ENCODE measurements around the gene NHLRC4.

DNA sequence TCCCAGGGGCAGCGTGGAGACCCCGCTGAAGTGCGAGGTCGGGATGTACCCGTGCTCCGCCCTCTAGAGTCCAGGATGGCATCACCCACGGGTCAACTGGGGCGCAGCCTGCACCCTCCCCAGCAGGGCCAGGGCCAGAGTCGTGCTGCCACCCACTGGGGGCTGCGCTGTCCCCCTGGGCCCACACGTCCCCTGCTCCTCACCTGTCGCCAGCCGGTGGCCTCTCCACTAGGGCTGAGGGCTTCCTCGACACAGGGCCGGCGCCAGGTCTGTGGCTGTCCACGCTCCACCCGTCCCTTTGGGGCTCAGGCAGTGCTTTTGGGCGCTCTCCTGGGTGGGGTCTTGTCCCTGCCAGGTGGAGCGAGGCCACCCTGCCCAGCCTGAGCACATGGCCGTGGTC, 18.2 kb upstream of the NHLRC4 start:
- TF ChIP-seq ZSCAN16 (tag by site-specific recombination; IDR thresholded peaks at IDR 0.05) (no peak), ZNF513 (tag by site-specific recombination; IDR thresholded peaks at IDR 0.05) (no peak), ZFHX2 (tag by site-specific recombination; conservative IDR thresholded peaks at IDR 0.05) (no peak), ZNF274 (IDR thresholded peaks at IDR 0.05; ENCODE audit: low read length) (no peak), ZNF274 (tag by site-specific recombination; IDR thresholded peaks at IDR 0.05; ENCODE audit: borderline replicate concordance) (no peak), ZNF350 (tag by site-specific recombination; IDR thresholded peaks at IDR 0.05) (no peak), YY1 (tag by site-specific recombination; IDR thresholded peaks at IDR 0.05) (no peak), BCL11B (tag by site-specific recombination; IDR thresholded peaks at IDR 0.05; ENCODE audit: low read depth) (no peak)
- TF ChIP-seq, protein P1, sequence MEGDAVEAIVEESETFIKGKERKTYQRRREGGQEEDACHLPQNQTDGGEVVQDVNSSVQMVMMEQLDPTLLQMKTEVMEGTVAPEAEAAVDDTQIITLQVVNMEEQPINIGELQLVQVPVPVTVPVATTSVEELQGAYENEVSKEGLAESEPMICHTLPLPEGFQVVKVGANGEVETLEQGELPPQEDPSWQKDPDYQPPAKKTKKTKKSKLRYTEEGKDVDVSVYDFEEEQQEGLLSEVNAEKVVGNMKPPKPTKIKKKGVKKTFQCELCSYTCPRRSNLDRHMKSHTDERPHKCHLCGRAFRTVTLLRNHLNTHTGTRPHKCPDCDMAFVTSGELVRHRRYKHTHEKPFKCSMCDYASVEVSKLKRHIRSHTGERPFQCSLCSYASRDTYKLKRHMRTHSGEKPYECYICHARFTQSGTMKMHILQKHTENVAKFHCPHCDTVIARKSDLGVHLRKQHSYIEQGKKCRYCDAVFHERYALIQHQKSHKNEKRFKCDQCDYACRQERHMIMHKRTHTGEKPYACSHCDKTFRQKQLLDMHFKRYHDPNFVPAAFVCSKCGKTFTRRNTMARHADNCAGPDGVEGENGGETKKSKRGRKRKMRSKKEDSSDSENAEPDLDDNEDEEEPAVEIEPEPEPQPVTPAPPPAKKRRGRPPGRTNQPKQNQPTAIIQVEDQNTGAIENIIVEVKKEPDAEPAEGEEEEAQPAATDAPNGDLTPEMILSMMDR (tag by site-specific recombination; IDR thresholded peaks at IDR 0.05), result no peak

All from HEK293 (cell line).